NCI-H460 (cell line): Measurements from ENCODE around the gene KRTAP4-11. TPM values are rescaled to one million over a fixed set of nuclear protein-coding genes. Genes with fewer than 3 reads are reported as not detected.
"Not testable (repeated sequence)": the region's sequence is repeated elsewhere in the genome, so short reads cannot be mapped to it uniquely, and the experiment has no call there.

Source experiments
- DNase-seq: peaks from one replicate; pipeline ENCODE4 v3.0.0-alpha.2; 2016; ENCODE audit warnings: low read depth; ENCODE audit errors: extremely low read depth
- total RNA-seq: library from RNA; depleted of rRNA; stranded (reverse); fragments of >200 nt; shearing (Covaris generic); gene quantifications from 2 replicates; pipeline ENCODE4 v1.2.3, GENCODE V29; 2014

Gene KRTAP4-11
- total RNA-seq, 1 experiment from 2014 or later: not detected

DNA sequence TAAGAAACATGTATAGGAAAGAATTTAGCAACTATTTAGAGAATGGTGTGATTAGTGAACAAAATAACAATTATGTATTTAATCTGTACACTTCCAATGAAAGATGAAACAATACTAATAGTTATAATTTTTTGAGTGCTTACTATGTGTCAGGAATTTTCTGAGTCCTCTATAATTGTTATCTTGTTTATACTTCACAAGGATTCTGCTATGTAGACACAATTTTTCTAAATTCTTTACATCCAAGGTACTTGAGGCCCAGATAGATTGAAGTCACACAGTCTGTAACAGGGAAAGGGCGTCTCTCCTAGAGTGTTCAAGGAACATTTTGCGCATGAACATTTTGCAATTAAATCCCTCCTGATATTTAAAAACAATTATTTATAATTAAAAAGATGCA lies 6.9 kb upstream of the KRTAP4-11 start:
- no peak for DNase-seq

DNA sequence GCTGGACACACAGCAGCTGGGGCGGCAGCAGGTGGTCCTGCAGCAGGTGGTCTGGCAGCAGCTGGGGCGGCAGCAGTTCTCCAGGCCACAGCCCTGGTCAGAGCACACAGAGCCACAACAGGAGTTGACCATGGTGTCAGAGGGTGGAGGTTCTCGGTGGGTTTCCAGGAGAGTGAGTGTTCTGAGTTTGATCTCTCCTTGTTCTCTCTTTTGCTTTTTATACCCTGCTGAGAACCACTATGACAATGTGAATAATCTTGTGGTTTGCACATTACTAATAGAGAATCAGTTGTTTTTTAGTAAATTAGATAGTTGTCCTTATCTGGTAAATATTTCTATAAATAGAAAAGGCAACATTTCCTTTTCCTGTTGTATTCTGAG lies 5.8 kb upstream of the KRTAP4-11 start, which contains the start of gene KRTAP4-12:
KRTAP4-12 (minus strand) TSS at position 192 of the 381 bp plus-strand sequence; CDS start at position 132, 60 bp downstream.
- not testable (repeated sequence) for DNase-seq

DNA sequence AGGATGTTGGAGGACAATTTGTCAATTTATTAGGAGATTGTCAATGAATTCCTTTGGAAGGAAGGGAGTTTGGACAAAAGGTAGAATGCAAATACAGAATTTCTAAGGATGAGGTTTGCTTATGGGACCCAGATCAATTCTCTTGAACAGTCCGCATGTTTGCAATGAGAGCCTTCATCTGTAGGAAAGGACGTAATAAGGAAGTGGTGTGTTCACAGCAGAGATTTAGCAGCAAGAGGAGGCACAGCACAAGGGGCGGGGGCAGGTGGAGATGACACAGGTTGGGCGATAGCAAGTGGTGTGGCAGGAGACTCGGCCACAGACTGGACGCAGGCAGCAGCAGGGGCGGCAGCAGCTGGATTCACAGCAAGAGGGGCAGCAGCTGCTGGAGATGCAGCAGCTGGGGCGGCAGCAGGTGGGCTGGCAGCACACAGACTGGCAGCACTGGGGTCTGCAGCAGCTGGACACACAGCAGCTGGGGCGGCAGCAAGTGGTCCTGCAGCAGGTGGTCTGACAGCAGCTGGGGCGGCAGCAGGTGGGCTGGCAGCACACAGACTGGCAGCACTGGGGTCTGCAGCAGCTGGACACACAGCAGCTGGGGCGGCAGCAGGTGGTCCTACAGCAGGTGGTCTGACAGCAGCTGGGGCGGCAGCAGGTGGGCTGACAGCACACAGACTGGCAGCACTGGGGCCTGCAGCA lies 5.3 kb upstream of the KRTAP4-11 start:
- not testable (repeated sequence) for DNase-seq

DNA sequence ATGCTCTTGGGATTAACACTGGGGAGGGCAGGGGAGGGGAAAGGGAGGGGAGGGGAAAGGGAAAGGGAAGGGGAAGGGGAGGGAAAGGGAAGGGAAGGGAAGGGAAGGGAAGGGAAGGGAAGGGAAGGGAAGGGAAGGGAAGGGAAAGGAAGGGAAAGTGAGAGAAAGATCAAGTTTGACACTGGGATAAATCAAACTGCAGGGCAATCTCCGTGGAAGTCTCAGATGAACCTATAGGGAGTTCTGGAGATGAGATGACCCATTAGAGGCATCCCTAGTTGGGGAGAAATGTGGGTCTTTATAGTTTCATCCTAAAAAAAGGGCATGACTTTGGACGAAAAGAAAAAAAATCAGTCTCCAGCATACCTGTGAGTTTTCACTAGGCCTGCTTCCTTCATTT lies 3.6 kb upstream of the KRTAP4-11 start:
- no peak for DNase-seq

DNA sequence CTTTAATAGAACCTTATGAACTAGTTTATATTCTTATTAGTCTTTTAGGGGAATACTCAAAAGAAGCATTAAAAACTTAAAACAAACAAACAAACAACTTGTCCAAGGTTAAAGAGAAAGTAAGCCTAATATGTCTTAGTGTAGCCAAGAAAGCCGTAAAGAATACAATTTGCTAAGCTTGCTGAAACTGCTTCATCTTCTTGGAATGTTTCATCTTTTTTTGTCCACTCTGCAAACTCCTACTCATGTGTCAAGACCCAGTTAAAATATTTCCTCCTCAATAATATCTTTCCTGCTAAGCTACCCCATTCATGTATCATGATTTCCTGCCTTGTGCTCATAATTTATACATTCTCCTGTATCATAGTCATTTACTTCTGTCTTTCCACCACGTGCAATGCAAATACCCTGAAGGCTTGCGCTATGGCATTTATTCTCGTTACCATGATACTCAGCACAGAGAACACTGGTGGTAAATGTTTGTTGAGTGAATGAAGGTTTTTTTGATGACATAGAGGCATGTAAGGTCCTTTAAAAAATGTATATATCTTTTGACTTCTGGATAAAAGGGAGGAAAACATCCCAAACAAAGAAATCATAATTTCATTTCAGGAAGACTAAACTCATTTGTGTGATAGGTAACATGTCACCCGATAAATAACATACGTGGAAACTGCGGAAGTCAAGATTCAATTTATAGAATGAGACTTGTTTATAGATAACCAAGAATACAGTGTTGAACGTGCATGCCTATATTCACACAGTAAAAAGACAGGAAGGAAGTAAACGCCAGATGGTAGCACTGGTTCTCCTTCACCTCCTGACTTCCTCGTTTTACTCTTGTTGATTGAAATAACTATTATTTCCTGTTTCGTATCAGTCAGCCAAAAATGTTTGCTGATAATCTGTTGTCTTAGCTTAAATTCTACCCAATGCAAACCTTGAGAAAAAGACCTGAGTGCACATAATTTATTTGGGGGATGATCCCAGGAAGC lies 1.8 kb upstream of the KRTAP4-11 start:
- not testable (repeated sequence) for DNase-seq

DNA sequence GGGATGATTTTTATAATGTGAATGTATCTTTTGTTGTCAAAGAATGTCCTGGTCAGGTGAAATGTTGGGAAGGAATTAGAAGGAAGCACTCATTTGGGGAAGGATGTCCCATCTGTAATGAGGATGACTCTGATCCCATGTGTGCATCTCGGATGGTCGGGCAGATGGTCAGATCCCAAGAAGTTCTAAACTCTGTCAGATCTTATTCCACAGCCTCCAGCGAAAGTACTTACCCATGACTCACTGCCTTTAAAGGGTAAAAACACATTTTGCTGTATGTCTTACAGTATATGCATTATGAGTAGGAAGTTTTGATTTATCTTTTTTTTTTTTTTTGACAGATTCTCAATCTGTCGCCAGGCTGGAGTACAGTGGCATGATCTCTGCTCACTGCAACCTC lies 548 bp upstream of the KRTAP4-11 start:
- DNase-seq: no peak

DNA sequence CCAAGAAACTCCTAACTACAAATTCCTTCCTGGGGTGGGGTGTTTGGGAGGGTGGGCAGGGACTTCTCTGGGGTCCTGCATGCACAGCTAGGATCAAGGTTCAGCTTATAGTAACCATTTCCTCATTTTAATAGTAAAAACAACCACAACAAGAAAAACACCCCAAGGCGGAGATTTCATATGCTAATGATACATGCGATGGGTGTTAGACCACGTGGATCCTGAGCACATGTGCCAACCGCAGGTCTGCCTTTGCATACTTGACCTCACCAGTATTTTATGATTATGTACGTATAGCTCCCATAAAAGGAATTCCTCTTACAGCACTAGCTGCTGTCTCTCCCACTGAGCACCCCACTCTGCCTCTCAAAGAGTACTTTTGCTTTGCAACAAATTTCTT lies 1.9 kb downstream of the KRTAP4-11 start:
- DNase-seq: no peak

DNA sequence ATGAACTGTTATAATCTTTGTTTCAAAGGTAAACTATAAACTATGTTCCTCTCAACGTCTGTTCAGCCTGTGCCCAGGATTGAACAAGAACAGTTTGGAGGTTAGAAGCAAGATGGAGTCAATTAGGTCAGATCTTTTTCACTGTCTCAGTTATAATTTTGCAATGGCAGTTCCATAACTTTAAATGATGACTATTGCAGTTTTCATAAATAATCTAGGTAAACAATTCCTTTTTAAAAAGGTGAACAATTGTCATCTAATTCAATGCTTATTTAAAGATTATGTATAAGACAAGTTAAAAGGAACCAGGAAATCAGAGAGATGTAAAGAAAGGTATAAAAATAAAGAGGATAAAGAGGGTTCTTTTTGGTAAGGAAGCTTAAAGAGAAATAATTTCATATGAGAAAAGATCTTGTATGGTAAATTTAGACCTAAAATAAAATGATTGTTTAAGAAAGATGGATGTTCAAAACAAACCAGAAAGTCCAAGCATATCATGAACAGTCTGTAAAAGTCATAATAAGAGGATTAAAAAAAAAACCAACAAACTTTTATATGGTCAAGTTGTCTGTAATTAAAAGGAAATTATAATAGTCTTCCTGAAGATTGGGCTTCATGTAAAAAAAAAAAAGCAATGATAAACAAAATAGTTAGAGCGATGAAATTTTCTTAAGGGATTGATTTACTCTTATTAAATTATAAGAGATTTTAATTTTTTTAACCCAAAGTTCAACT lies 6.9 kb downstream of the KRTAP4-11 start:
- no peak for DNase-seq

DNA sequence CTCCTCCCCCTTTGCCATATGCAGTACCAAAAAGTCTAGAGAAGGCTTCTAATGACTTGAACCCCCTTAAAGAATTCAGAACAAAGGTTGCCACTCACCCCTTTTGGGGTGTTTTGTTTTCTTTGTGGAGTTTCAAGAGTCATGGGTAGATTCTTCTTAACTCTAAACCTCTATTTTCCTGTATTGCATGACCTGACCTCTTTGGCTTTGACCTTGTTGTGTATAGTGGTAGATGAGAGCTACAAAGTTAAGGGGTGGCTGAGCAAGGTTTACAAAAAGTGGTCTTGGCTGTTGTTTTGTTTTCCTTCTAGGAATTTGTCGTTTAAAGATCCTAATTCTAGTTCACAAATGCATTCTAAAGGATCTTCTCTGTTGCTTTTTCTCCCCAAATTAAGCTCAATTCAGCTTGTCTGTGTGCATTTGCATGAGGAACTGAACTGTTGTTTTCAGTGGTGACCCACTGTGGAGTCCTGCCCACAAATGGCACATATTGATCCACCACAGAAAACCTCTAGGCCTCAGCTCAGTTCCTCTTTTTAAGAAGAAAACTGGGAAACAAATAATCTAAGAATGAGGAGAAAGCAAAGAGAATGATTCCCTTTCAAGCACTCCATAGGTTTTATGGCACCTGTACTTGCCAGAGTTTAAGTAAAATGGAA lies 9.3 kb downstream of the KRTAP4-11 start:
- DNase-seq: not testable (repeated sequence)

DNA sequence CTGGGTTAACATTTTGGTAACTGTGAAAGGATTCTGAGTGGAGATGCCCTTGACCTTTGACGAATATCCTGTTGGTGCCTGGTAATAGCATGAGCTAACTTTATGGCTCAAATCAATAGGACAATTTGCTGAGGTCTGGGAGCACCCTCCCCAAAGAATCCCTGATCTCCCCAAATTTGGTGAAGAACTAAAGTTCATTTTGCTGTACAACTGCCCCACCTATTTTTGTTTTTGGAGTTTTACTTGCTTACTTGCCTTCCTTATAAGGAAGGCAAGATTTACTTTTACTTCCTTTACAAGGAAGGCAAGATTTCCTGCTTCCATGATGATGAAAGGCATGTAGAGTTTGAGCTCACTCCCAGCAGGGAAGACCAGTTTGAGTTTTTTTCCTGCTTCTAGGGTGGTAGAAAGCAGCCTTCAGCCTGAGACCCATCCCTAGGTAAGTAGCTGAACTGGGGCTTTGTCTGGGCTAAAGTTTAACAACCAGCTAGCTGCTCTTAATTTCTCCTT lies 10.2 kb downstream of the KRTAP4-11 start:
- no peak for DNase-seq

DNA sequence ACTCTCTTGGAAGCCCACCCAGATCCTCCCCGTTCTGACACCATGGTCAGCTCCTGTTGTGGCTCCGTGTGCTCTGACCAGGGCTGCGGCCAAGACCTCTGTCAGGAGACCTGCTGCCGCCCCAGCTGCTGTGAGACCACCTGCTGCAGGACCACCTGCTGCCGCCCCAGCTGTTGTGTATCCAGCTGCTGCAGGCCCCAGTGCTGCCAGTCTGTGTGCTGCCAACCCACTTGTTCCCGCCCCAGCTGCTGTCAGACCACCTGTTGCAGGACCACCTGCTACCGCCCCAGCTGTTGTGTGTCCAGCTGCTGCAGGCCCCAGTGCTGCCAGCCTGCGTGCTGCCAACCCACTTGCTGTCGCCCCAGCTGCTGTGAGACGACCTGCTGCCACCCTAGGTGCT lies 12.8 kb downstream of the KRTAP4-11 start, which contains the start of gene KRTAP4-9:
KRTAP4-9 (plus strand) TSS at position 43 of the 400 bp plus-strand sequence; CDS start at position 43, 0 bp downstream.
- DNase-seq: not testable (repeated sequence)

DNA sequence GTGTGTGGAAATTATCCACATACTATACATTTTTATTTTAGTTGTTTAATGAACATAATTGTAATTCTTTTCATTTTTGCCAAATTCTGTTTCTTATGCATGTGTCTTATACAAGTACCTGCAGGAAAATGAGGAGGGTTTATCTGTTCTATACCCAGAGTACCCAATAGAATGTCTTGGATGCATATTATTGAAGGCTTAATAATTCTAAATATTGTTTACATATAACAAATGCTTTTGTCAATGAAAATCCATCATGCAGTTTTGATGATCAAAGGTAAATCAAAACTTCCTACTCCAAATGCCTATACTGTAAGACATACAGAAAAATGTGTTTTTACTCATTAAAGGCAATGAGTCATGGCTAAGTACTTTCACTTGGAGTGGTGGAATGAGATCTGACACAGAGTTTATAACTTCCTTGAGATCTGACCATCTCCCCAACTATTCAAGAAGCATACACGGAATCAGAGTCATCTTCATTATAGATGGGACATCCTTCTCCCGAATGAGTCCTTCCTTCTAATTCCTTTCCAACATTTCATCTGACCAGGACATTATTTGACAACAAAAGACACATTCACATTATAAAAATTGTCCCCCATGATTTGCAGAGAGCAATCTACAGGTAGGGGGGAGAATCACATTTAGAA lies 13.7 kb downstream of the KRTAP4-11 start:
- not testable (repeated sequence) for DNase-seq

DNA sequence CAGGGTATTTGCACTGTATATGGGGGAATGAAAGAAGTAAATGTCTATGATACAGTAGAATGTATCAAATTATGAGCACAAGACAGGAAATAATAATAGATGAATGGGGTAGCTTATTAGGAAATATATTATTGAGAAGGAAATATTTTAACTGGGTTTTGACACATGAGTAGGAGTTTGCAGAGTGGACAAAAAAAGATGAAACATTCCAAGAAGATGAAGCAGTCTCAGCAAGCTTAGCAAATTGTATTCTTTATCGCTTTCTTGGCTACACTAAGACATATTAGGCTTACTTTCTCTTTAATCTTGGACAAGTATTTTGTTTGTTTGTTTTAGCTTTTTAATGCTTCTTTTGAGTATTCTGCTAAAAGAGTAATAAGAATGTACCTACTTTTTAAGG lies 14.3 kb downstream of the KRTAP4-11 start:
- DNase-seq: no peak

DNA sequence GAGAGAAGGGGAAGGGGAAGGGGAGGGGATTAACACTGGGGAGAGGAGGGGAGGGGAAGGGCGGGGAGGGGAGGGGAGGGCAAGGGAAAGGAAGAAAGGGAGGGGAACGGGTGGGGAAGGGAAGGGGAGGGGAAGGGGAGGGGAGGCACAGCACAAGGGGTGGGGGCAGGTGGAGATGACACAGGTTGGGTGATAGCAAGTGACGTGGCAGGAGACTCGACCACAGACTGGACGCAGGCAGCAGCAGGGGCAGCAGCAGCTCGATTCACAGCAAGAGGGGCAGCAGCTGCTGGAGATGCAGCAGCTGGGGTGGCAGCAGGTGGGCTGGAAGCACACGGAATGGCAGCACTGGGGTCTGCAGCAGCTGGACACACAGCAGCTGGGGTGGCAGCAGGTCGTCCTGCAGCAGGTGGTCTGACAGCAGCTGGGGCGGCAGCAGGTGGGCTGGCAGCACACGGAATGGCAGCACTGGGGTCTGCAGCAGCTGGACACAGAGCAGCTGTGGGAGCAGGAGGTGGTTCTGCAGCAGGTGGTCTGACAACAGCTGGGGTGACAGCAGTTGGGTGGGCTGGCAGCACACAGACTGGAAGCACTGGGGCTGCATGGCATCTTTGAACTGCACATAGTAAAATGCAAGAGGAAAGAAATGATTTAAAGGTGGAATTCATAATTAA lies 16.4 kb downstream of the KRTAP4-11 start, which contains the start of gene KRTAP4-16:
KRTAP4-16 (minus strand) TSS at position 624 of the 674 bp plus-strand sequence; CDS start at position 624, 0 bp downstream.
- no peak for DNase-seq

DNA sequence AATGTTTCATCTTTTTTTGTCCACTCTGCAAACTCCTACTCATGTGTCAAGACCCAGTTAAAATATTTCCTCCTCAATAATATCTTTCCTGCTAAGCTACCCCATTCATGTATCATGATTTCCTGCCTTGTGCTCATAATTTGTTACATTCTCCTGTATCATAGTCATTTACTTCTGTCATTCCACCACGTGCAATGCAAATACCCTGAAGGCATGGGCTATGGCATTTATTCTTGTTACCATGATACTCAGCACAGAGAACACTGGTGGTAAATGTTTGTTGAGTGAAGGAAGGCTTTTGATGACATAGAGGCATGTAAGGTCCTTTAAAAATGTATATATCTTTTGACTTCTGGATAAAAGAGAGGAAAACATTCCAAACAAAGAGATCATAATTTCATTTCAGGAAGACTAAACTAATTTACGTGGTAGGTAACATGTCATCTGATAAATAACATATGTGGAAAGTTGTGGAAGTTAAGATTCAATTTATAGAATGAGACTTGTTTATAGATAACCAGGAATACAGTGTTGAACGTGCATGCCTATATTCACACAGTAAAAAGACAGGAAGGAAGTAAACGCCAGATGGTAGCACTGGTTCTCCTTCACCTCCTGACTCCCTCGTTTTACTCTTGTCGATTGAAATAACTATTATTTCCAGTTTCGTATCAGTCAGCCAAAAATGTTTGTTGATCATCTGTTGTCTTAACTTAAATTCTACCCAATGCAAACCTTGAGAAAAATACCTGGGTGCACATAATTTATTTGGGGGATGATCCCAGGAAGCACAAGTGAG lies 18.3 kb downstream of the KRTAP4-11 start:
- peak; percentile 47 for DNase-seq

DNA sequence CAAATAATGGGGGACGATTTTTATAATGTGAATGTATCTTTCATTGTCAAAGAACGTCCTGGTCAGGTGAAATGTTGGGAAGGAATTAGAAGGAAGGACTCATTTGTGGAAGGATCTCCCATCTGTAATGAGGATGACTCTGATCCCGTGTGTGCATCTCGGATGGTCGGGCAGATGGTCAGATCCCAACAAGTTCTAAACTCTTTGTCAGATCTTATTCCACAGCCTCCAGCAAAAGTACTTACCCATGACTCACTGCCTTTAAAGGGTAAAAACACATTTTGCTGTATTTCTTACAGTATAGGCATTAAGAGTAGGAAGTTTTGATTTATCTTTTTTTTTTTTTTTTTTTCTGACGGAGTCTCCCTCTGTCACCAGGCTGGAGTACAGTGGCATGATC lies 19.7 kb downstream of the KRTAP4-11 start:
- DNase-seq: no peak

DNA sequence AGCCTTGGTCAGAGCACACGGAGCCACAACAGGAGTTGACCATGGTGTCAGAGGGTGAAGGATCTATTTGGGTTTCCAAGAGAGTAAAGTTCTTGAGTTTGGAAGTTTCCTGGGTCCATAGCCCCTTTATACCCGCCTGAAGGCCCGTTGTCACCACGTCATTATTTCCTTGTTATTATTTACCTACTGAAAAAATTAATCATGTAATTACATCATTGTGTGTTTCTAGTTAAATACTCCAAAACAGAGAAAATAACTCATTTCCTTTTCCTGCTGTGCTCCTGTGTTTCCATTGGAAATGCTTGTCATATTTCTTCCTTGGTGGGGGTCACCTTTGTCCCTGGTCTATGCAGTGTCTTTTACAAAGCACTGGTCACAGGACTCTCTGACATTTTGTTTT lies 20.1 kb downstream of the KRTAP4-11 start, which contains the start of gene KRTAP4-8:
KRTAP4-8 (minus strand) TSS at position 101 of the 400 bp plus-strand sequence; CDS start at position 43, 58 bp downstream.
- DNase-seq: no peak

DNA sequence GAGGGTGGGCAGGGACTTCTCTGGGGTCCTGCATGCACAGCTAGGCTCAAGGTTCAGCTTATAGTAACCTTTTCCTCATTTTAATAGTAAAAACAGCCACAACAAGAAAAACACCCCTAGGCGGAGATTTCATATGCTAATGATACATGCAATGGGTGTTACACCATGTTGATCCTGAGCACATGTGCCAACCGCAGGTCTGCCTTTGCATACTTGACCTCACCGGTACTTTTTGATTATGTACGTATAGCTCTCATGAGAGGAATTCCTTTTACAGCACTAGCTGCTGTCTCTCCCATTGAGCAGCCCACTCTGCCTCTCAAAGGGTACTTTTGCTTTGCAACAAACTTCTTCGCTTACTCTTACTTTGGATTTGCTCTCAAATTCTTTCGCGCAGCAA lies 22.1 kb downstream of the KRTAP4-11 start:
- no peak for DNase-seq
